ENCODE results near the gene GSTM4.

The GSTM4 gene

GRCh38 chr1:109643385-109644230, 12.3 kb upstream of the GSTM4 start:
- Histone ChIP-seq H2BK15ac (ENCODE audit: low read depth, poor library complexity, severe bottlenecking) (no peak overlapping the region), H3K36me3 (ENCODE audit: control insufficient read depth in 1 of 2, insufficient read depth in 2 of 2, low read depth in 1 of 2, low read length in 2 of 2) (no peaks in the 10 kb centered on the region), H2BK5ac (ENCODE audit: low read depth, low read length, poor library complexity, severe bottlenecking) (no peak overlapping the region), H3K9ac (ENCODE audit: low read length) (peak overlapping the region; percentile 63), H2AK5ac (ENCODE audit: low read length, severe bottlenecking) (no peak overlapping the region), H3K4ac (ENCODE audit: low read depth in 1 of 2, low read length in 2 of 2) (peak overlapping the region; percentile 4 to 47), H3K14ac (ENCODE audit: low read length in 2 of 2) (peak overlapping the region in 1 of 2 experiments; percentile 13), H4K91ac (ENCODE audit: low read length) (peak overlapping the region; percentile 91), H2BK12ac (ENCODE audit: low read length in 2 of 2) (peak overlapping the region; percentile 45 to 47), H4K8ac (ENCODE audit: low read length) (peak overlapping the region; percentile 98), H2AFZ (ENCODE audit: low read depth, low read length) (peak overlapping the region; percentile 81), H3K27me3 (ENCODE audit: control insufficient read depth in 1 of 2, insufficient read depth in 1 of 2, low read length in 2 of 2) (no peaks in the 10 kb centered on the region), H3K4me3 (ENCODE audit: insufficient read depth in 1 of 2, low read depth in 1 of 2, low read length in 2 of 2) (peak overlapping the region in 1 of 2 experiments; percentile 34), H3K27ac (ENCODE audit: low read length, poor library complexity, severe bottlenecking) (no peak overlapping the region), H3K9me3 (ENCODE audit: control insufficient read depth, low read length) (no peaks in the 10 kb centered on the region), H3K23ac (ENCODE audit: low read length in 2 of 2) (no peak overlapping the region), H2BK120ac (ENCODE audit: low read depth, low read length) (no peak overlapping the region), H3K4me2 (ENCODE audit: low read length, poor library complexity, severe bottlenecking) (peak overlapping the region; percentile 26), H3K4me1 (ENCODE audit: control insufficient read depth, insufficient read depth, low read depth, low read length) (peaks cover 6% of the 10 kb centered on the region), H3K79me1 (replicated peaks; ENCODE audit: low read length, poor library complexity, severe bottlenecking) (no peaks in the 10 kb centered on the region), H3K18ac (ENCODE audit: low read depth in 1 of 2, low read length in 2 of 2) (peak overlapping the region; percentile 67 to 82)
- DNase-seq = peak; percentile 76
- WGBS = 46% methylated on average over 32 of the region's 32 CpGs

- peak; percentile 64 for DNase-seq
- H2AK5ac ChIP-seq (ENCODE audit: low read length, severe bottlenecking) = no peak overlapping the region
- no peak overlapping the region for H2BK5ac ChIP-seq (ENCODE audit: low read depth, low read length, poor library complexity, severe bottlenecking)
- no peak overlapping the region for H4K8ac ChIP-seq (ENCODE audit: low read length)
- H3K4me3 ChIP-seq (ENCODE audit: insufficient read depth in 1 of 2, low read depth in 1 of 2, low read length in 2 of 2) = no peak overlapping the region
- no peak overlapping the region for H3K4ac ChIP-seq (ENCODE audit: low read depth in 1 of 2, low read length in 2 of 2)
- no peak overlapping the region for H3K27ac ChIP-seq (ENCODE audit: low read length, poor library complexity, severe bottlenecking)
- no peak overlapping the region for H4K91ac ChIP-seq (ENCODE audit: low read length)
- no peaks in the 10 kb centered on the region for H3K79me1 ChIP-seq (replicated peaks; ENCODE audit: low read length, poor library complexity, severe bottlenecking)
- H3K14ac ChIP-seq (ENCODE audit: low read length in 2 of 2) = no peak overlapping the region
- peaks cover 6% of the 10 kb centered on the region for H3K4me1 ChIP-seq (ENCODE audit: control insufficient read depth, insufficient read depth, low read depth, low read length)
- WGBS = 82% methylated on average over 9 of the region's 10 CpGs
- no peak overlapping the region for H3K18ac ChIP-seq (ENCODE audit: low read depth in 1 of 2, low read length in 2 of 2)
- no peak overlapping the region for H3K9ac ChIP-seq (ENCODE audit: low read length)
- no peaks in the 10 kb centered on the region for H3K9me3 ChIP-seq (ENCODE audit: control insufficient read depth, low read length)
- H2BK120ac ChIP-seq (ENCODE audit: low read depth, low read length) = no peak overlapping the region
- H2AFZ ChIP-seq (ENCODE audit: low read depth, low read length) = no peak overlapping the region
- H3K27me3 ChIP-seq (ENCODE audit: control insufficient read depth in 1 of 2, insufficient read depth in 1 of 2, low read length in 2 of 2) = no peaks in the 10 kb centered on the region
- H2BK12ac ChIP-seq (ENCODE audit: low read length in 2 of 2) = no peak overlapping the region
- no peak overlapping the region for H3K4me2 ChIP-seq (ENCODE audit: low read length, poor library complexity, severe bottlenecking)
- H2BK15ac ChIP-seq (ENCODE audit: low read depth, poor library complexity, severe bottlenecking) = no peak overlapping the region
- H3K23ac ChIP-seq (ENCODE audit: low read length in 2 of 2) = no peak overlapping the region
- H3K36me3 ChIP-seq (ENCODE audit: control insufficient read depth in 1 of 2, insufficient read depth in 2 of 2, low read depth in 1 of 2, low read length in 2 of 2) = no peaks in the 10 kb centered on the region
Observed at GRCh38 chr1:109644670-109645069, 11.2 kb upstream of the GSTM4 start.

- Histone ChIP-seq H3K27ac (ENCODE audit: low read length, poor library complexity, severe bottlenecking) (no peak overlapping the region), H2BK15ac (ENCODE audit: low read depth, poor library complexity, severe bottlenecking) (no peak overlapping the region), H3K27me3 (ENCODE audit: control insufficient read depth in 1 of 2, insufficient read depth in 1 of 2, low read length in 2 of 2) (peaks cover 12% of the 10 kb centered on the region in 2 experiments), H3K18ac (ENCODE audit: low read depth in 1 of 2, low read length in 2 of 2) (no peak overlapping the region), H2BK5ac (ENCODE audit: low read depth, low read length, poor library complexity, severe bottlenecking) (no peak overlapping the region), H2BK12ac (ENCODE audit: low read length in 2 of 2) (no peak overlapping the region), H3K4me2 (ENCODE audit: low read length, poor library complexity, severe bottlenecking) (no peak overlapping the region), H3K4me1 (ENCODE audit: control insufficient read depth, insufficient read depth, low read depth, low read length) (peaks cover 1% of the 10 kb centered on the region), H3K9ac (ENCODE audit: low read length) (peak overlapping the region; percentile 77), H3K23ac (ENCODE audit: low read length in 2 of 2) (no peak overlapping the region), H3K14ac (ENCODE audit: low read length in 2 of 2) (no peak overlapping the region), H4K91ac (ENCODE audit: low read length) (no peak overlapping the region), H3K4ac (ENCODE audit: low read depth in 1 of 2, low read length in 2 of 2) (no peak overlapping the region), H3K9me3 (ENCODE audit: control insufficient read depth, low read length) (no peaks in the 10 kb centered on the region), H3K4me3 (ENCODE audit: insufficient read depth in 1 of 2, low read depth in 1 of 2, low read length in 2 of 2) (peak overlapping the region in 1 of 2 experiments; percentile 75), H2AFZ (ENCODE audit: low read depth, low read length) (no peak overlapping the region), H3K36me3 (ENCODE audit: control insufficient read depth in 1 of 2, insufficient read depth in 2 of 2, low read depth in 1 of 2, low read length in 2 of 2) (no peaks in the 10 kb centered on the region), H2AK5ac (ENCODE audit: low read length, severe bottlenecking) (no peak overlapping the region), H4K8ac (ENCODE audit: low read length) (no peak overlapping the region), H3K79me1 (replicated peaks; ENCODE audit: low read length, poor library complexity, severe bottlenecking) (no peaks in the 10 kb centered on the region), H2BK120ac (ENCODE audit: low read depth, low read length) (no peak overlapping the region)
- DNase-seq = peak; percentile 22
- 47% methylated on average over 1 of the region's 4 CpGs for WGBS
Observed at GRCh38 chr1:109649491-109649914, 6.4 kb upstream of the GSTM4 start.

GRCh38 chr1:109650609-109651008, 5.3 kb upstream of the GSTM4 start:
- Histone ChIP-seq H2BK12ac (ENCODE audit: low read length in 2 of 2) (no peak overlapping the region), H3K18ac (ENCODE audit: low read depth in 1 of 2, low read length in 2 of 2) (no peak overlapping the region), H3K4ac (ENCODE audit: low read depth in 1 of 2, low read length in 2 of 2) (no peak overlapping the region), H3K27ac (ENCODE audit: low read length, poor library complexity, severe bottlenecking) (no peak overlapping the region), H2AFZ (ENCODE audit: low read depth, low read length) (no peak overlapping the region), H3K4me3 (ENCODE audit: insufficient read depth in 1 of 2, low read depth in 1 of 2, low read length in 2 of 2) (no peak overlapping the region), H3K9me3 (ENCODE audit: control insufficient read depth, low read length) (no peaks in the 10 kb centered on the region), H3K79me1 (replicated peaks; ENCODE audit: low read length, poor library complexity, severe bottlenecking) (no peaks in the 10 kb centered on the region), H3K14ac (ENCODE audit: low read length in 2 of 2) (no peak overlapping the region), H2BK5ac (ENCODE audit: low read depth, low read length, poor library complexity, severe bottlenecking) (no peak overlapping the region), H3K9ac (ENCODE audit: low read length) (peak overlapping the region; percentile 9), H3K36me3 (ENCODE audit: control insufficient read depth in 1 of 2, insufficient read depth in 2 of 2, low read depth in 1 of 2, low read length in 2 of 2) (no peaks in the 10 kb centered on the region), H3K4me2 (ENCODE audit: low read length, poor library complexity, severe bottlenecking) (no peak overlapping the region), H4K8ac (ENCODE audit: low read length) (no peak overlapping the region), H2AK5ac (ENCODE audit: low read length, severe bottlenecking) (no peak overlapping the region), H2BK120ac (ENCODE audit: low read depth, low read length) (no peak overlapping the region), H3K23ac (ENCODE audit: low read length in 2 of 2) (no peak overlapping the region), H3K27me3 (ENCODE audit: control insufficient read depth in 1 of 2, insufficient read depth in 1 of 2, low read length in 2 of 2) (peaks cover 12% of the 10 kb centered on the region in 2 experiments), H3K4me1 (ENCODE audit: control insufficient read depth, insufficient read depth, low read depth, low read length) (peaks cover 6% of the 10 kb centered on the region), H4K91ac (ENCODE audit: low read length) (no peak overlapping the region), H2BK15ac (ENCODE audit: low read depth, poor library complexity, severe bottlenecking) (no peak overlapping the region)
- WGBS = 100% methylated on average over 1 of the region's 3 CpGs
- DNase-seq = no peak

Measured in mesenchymal stem cell (in vitro differentiated cells and primary cell).